Jurkat, Clone E6-1 (cell line): ENCODE data around the gene CTNND2.

Experiments used
- DNase-seq: peaks from one replicate; pipeline ENCODE4 v3.0.0-alpha.2; 2011; ENCODE audit warnings: low read depth, low spot score
- H3K4me3 ChIP-seq: 2 replicates; pipeline ENCODE4 v1.5.1; 2011; ENCODE audit warnings: mild to moderate bottlenecking, low read length, control low read depth, moderate library complexity

CTNND2 gene

GRCh38 chr5:11791792-11792191 is 112.5 kb downstream of the CTNND2 start:
- no peak overlapping the region for H3K4me3 ChIP-seq
- no peak for DNase-seq

- no peak overlapping the region for H3K4me3 ChIP-seq
- no peak for DNase-seq
Observed at GRCh38 chr5:11790201-11790600, 114.0 kb downstream of the CTNND2 start.

DNA sequence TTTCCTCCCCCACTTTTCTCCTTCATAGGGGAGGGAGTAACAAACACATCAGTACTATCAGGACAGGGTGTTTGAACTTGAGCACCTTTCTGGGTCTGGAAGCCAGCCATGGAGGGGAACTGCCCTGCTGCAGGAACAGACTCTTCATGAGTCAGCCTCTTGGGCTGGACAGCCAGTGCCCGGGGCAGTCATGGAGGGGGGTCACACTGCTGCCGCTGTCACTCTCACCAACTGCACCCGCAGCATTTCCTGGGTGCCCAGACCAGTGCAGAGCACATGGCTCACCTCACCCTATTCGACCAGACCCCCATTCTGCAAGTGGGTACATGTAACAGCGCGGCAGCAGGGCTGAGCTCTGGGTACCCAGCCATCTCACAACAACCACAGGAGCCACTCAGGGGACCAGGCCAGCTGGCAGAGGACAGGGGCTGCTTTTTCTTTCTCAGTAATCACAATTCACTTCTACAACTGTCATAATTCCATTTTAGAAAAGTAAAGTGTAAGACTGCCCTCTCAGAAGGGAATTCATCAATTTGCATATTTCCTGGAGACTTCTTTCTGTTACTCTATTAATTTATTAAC is 118.4 kb downstream of the CTNND2 start:
- no peak overlapping the region for H3K4me3 ChIP-seq
- DNase-seq = no peak

- DNase-seq = no peak
- no peak overlapping the region for H3K4me3 ChIP-seq
Observed at GRCh38 chr5:11780641-11781345, 123.5 kb downstream of the CTNND2 start.

DNA sequence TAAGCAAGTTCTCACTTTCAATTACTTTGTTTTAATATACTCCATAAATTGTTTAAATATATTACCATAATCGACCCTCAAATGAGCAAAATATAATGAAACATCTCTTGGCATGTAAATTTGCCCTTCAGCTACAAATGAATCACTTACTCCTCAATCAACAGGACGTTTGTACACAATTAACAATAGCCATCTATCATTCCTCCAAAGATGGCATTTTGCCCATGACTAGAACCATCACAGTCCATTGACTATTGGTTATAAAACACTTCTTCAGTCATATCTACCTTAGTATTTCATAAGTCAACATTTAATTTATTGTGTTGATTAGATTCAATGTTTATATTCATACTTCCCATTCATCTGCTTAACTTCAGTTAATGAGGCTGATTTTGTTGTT is 127.2 kb downstream of the CTNND2 start:
- H3K4me3 ChIP-seq = no peak overlapping the region
- DNase-seq = no peak

GRCh38 chr5:11770310-11770709 is 133.9 kb downstream of the CTNND2 start:
- DNase-seq = no peak
- H3K4me3 ChIP-seq = no peak overlapping the region

- H3K4me3 ChIP-seq = no peak overlapping the region
Observed at GRCh38 chr5:11760934-11761603, 143.2 kb downstream of the CTNND2 start.

GRCh38 chr5:11758321-11758720 is 145.9 kb downstream of the CTNND2 start:
- no peak for DNase-seq
- no peak overlapping the region for H3K4me3 ChIP-seq

More at GRCh38 chr5:11760934-11761603, 143.2 kb downstream of the CTNND2 start:
- no peak for DNase-seq

- no peak for DNase-seq
- H3K4me3 ChIP-seq = no peak overlapping the region
Observed at GRCh38 chr5:11757661-11758060, 146.6 kb downstream of the CTNND2 start.

GRCh38 chr5:11737010-11737409 is 167.2 kb downstream of the CTNND2 start:
- no peak overlapping the region for H3K4me3 ChIP-seq
- no peak for DNase-seq

- no peak overlapping the region for H3K4me3 ChIP-seq
- no peak for DNase-seq
Observed at GRCh38 chr5:11734369-11734768, 169.9 kb downstream of the CTNND2 start.

- no peak for DNase-seq
- no peak overlapping the region for H3K4me3 ChIP-seq
Observed at GRCh38 chr5:11733840-11734192, 170.4 kb downstream of the CTNND2 start.

- no peak overlapping the region for H3K4me3 ChIP-seq
- DNase-seq = no peak
Observed at GRCh38 chr5:11733185-11733839, 170.9 kb downstream of the CTNND2 start.

DNA sequence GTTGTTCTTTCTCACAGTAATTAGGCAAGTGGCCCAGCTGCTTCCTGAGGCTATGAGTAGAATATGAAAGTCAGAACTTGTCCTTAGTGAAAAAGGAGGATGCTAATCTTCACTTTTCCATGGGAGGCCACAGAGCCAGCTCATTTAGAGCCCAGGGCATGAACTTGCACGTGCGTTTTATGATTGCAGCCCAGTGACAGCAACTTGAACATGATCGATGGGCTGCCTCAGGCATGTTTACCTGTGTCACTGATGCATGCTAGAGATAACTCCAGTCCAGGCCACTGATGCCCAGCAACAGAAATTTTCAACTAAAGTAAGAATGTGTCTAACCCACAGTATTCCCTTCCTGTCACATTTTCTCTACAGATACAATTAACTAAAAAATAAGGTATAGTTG is 179.3 kb downstream of the CTNND2 start:
- no peak for DNase-seq
- no peak overlapping the region for H3K4me3 ChIP-seq

DNA sequence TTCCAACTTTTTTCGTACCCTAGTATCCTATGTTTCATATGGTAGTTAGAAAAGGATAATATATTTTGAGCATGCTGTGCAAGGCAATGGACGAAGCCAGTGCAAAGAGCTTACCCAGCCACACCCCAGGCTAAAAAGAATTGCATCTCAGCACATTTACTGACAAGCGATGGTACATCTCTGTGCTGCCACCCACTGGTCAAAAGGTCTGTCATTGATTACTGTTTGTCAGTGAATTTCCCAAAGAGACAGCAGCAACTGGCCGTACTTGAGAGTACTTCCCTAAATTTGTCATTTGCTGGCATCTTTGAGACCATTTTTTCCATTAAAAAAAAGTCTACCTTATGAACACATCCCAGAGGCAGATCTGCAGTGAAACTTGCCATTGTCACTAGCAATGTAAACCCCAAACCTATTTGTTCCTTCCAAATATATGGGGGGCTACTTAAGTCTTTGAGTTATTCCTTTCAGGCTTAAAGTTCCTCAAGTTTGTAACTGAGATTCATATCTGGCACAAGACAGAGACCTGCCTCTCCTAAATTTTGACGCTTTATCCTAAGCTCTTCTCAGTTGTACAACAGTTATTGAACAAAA is 184.3 kb downstream of the CTNND2 start:
- no peak overlapping the region for H3K4me3 ChIP-seq
- peak; percentile 51 for DNase-seq

DNA sequence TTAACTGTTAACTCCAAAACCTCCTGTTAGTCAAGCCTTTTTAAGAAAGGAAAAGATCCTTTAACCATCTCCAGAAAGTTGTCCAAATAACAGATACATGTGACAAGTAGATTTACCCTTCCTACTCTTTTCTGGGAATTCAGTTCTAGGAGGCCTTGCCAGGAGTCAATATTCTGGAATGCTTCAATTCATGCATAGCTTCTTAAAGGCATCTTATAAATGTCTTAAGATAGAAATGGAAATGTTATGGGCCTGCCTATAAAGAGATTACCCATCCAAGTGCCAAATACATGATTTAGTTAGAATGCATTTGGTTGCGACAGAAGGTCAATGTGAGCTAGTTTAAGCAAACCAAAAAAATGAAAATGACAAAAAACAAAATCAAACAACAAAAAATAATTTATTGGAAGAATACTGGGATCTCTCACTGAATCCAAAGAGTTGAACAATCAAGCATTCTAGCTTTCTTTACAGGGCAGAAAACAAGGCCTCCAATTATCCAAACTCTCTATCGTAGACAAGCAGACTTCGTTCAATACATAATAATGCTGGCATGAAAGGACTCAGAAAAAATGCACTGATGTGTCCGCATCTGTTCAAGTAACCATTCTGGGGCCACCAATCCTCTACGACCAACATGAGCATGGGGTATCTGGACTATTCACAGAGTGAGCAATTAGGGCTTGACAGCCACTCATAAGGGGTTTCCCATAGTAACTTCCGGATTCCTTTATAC is 188.6 kb downstream of the CTNND2 start:
- H3K4me3 ChIP-seq = no peak overlapping the region

GRCh38 chr5:11711932-11712331 is 192.3 kb downstream of the CTNND2 start:
- DNase-seq = no peak
- H3K4me3 ChIP-seq = no peak overlapping the region

More for the DNA sequence above, 188.6 kb downstream of the CTNND2 start:
- DNase-seq = no peak

- DNase-seq = no peak
- no peak overlapping the region for H3K4me3 ChIP-seq
Observed at GRCh38 chr5:11709021-11709420, 195.2 kb downstream of the CTNND2 start.

GRCh38 chr5:11704916-11705315 is 199.3 kb downstream of the CTNND2 start:
- H3K4me3 ChIP-seq = no peak overlapping the region
- DNase-seq = no peak
